NCI-H2196 (cell line): ENCODE results near the gene EPHA5.

ENCODE experiments used
- DNase-seq: peaks from one replicate; lab custom pipeline; 2025; ENCODE audit not compliant: unreplicated experiment; lab: John Stamatoyannopoulos, UW

The EPHA5 gene

GRCh38 chr4:65635051-65635821 lies 35.1 kb downstream of the EPHA5 start:
- DNase-seq, result no peak

GRCh38 chr4:65624651-65625050 lies 45.6 kb downstream of the EPHA5 start:
- DNase-seq, result no peak

GRCh38 chr4:65623506-65623905 lies 46.8 kb downstream of the EPHA5 start:
- no peak for DNase-seq

- no peak for DNase-seq
These were observed 52.9 kb downstream of the EPHA5 start for GRCh38 chr4:65617416-65617815.

DNA sequence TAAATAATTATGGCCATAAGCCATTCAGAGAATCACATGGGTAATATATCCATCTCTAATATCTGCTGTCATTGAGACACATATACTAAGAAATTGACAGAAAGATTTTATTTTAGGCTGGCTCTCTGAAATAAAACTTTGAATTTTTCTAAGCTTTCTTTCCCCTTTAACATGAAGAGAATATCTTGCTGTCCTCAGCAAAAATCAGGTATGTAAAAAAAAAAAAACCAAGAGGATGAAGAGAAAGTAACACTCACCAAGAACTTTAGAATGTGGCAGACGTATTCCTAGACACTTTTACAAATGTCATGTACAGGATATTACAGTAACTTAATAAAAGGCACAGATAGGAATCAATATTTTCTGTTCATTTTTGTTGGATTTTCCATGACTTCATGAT lies 65.8 kb downstream of the EPHA5 start:
- DNase-seq, result no peak

- no peak for DNase-seq
These were observed 69.6 kb downstream of the EPHA5 start for GRCh38 chr4:65600656-65601055.

- DNase-seq, result no peak
These were observed 70.9 kb downstream of the EPHA5 start for GRCh38 chr4:65599340-65599739.

- DNase-seq, result no peak
These were observed 72.6 kb downstream of the EPHA5 start for GRCh38 chr4:65597697-65598096.

GRCh38 chr4:65592089-65592488 lies 78.2 kb downstream of the EPHA5 start:
- no peak for DNase-seq

GRCh38 chr4:65589921-65590320 lies 80.4 kb downstream of the EPHA5 start:
- DNase-seq, result no peak

GRCh38 chr4:65589331-65589730 lies 81.0 kb downstream of the EPHA5 start:
- no peak for DNase-seq

DNA sequence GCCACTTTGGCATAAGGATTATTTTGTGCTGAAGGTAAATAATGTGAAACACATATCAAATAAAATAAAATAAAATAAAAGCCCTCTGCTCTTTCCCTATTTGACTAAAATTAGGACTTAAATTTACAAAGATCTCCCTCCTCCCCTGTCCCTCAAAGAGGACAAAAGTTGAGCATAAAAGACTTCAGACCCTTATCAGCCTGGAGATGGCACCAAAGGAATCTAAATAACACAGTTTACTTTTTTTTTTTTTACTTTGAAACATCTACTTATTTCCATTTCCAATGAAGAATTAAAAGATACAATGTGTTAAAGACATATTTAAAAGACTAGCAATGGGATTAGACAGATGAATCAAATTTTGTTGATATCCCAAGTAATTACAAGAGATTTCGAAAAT lies 89.7 kb downstream of the EPHA5 start:
- DNase-seq, result no peak

GRCh38 chr4:65566473-65566872 lies 103.8 kb downstream of the EPHA5 start:
- DNase-seq, result no peak

DNA sequence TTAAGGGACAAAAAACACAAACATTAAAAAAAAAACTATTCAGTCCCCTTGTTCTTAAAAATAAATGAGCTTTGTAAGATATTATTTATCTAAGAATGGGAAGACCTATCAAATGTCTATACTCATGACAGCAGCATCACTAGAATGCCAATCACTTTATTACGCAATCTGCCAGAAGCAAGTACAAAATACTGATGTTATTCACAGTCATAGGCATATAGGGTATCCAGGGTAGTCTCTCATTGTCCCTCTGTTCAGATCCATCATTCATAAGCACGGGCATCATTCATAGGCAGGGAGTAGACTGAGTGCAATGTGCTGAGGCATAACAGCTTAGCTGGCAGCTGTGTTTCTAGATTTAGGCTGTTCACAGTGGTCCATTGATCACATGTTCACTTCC lies 109.1 kb downstream of the EPHA5 start:
- no peak for DNase-seq

DNA sequence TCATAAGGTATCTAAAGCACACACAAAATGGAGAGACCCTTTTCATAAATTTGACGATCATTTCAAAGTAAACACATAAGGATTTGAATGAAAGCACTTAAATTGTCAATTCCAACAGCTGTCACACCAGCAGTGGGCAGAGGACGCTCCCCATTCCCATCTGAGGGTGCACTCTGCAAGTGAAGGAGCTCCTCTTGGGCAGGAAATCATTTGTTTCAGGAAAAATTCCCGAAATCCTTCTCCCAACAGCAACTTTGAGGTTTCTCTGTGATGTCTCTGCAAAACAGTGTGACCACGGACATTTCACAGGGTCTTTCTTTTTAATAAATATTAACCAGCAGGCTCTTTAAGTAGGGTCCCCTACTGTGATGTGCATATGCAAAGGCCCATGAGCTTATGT lies 111.0 kb downstream of the EPHA5 start:
- no peak for DNase-seq

- no peak for DNase-seq
These were observed 118.2 kb downstream of the EPHA5 start for GRCh38 chr4:65552057-65552456.

GRCh38 chr4:65550500-65550899 lies 119.8 kb downstream of the EPHA5 start:
- DNase-seq, result no peak

DNA sequence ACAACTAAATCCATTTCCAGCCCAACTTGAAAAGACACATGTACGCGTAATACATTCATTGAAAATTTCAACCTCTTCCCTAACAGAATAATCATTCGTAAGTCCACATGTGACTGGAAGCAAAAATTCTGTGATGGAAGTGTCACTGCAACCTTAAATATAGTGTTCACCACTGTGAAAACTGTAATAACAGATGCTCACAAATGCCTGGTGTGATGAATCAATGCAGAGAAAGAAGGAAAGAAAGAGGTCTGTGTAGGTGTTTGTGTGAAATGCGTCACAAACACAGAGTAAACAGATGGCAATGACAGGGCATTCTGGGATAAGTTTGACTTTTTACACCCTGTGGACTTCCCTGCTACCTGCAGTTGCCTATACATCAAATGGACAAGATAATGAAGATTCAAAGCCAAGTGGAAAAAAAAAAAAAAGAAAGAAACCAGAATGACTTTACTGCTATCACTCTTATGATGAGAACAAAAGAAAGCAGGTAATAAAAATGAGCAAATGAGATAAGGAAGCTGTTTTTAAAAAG lies 123.3 kb downstream of the EPHA5 start:
- DNase-seq, result no peak

- DNase-seq, result no peak
These were observed 131.7 kb downstream of the EPHA5 start for GRCh38 chr4:65538571-65538970.

- no peak for DNase-seq
These were observed 135.2 kb downstream of the EPHA5 start for GRCh38 chr4:65535113-65535512.

DNA sequence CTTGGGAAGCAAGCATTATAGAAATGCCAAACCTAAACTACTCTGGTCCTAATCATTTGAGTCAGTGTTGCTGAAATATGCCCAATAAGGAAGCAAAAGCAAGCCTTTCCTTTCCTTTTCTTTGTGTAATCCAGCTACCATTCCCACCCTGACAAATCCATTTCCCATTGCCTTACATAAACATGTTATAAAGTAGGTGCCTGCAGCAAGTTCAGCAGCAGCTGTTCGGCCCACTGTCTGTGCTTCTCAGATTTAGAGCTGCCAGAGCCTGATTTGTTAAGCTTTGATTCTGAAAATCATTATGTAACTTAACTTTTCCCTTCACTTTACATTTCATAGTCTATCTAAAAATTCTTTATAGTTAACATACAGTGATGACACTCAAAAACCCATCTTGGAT lies 148.6 kb downstream of the EPHA5 start:
- no peak for DNase-seq

DNA sequence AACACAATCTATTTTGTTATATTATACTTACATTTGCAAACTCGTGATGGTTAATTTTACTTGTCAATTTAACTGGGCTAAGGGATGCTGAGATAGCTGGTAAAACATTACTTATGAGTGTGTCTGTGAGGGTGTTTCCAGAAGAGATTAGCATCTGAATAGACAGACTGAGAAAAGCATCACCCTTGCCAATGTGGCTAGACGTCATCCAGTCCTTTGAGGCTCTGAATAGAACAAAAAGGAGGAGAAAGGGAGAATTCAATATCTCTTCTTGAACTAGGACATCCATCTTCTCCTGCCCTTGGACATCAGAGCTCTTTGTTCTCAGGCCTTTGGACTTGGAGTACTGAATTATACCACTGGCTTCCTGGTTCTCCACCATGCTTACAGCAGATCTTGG lies 154.6 kb downstream of the EPHA5 start:
- no peak for DNase-seq

DNA sequence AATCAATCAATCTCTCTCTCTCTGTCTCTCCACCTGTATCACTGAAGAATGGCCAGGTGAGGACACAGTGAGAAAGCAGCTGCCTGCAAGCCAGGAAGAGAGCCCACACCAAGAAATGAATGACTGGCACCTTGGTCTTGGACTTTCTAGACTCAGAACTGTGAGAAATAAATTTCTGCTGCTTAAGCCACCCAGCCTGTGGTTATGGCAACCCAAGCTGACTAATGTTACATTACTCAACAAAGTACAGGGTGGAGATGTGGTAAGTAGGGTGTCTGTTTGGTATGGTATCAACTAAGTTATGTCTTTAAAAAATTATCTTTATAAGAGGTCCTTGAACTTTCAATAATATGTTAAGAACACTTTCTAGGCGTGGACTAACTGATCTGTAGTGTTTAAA lies 159.3 kb downstream of the EPHA5 start:
- no peak for DNase-seq
